RWPE2 (cell line): ENCODE results near the gene ZNF268.

Experiments used
- ATAC-seq: fragments of 200-7000 bp; cut with Tn5 transposase; 3 replicates; pipeline ENCODE4 v1.9.1; 2021; ENCODE audit warnings: low read depth
- DNase-seq: peaks from one replicate; pipeline ENCODE4 v3.0.0-alpha.2; 2020; ENCODE audit warnings: low spot score
- H3K27ac ChIP-seq: fragments of 450-650 bp; 2 replicates; pipeline ENCODE4 v1.5.1; 2017; ENCODE audit warnings: mild to moderate bottlenecking; ENCODE audit not compliant: poor library complexity, severe bottlenecking
- H3K27me3 ChIP-seq: fragments of 250-450 bp; sonication (Bioruptor Pico); 2 replicates; pipeline ENCODE4 v1.5.1; 2021; ENCODE audit warnings: mild to moderate bottlenecking, moderate library complexity; ENCODE audit not compliant: insufficient read depth, poor library complexity, severe bottlenecking
- H3K36me3 ChIP-seq: fragments of 250-450 bp; sonication (Bioruptor Pico); 2 replicates; pipeline ENCODE4 v1.5.1; 2020; ENCODE audit warnings: low read depth, mild to moderate bottlenecking, moderate library complexity
- H3K4me1 ChIP-seq: fragments of 250-450 bp; sonication (Bioruptor Pico); 2 replicates; pipeline ENCODE4 v1.5.1; 2021; ENCODE audit warnings: mild to moderate bottlenecking, moderate library complexity; ENCODE audit not compliant: insufficient read depth, poor library complexity, severe bottlenecking
- H3K4me3 ChIP-seq: fragments of 250-450 bp; sonication (Bioruptor Pico); 2 replicates; pipeline ENCODE4 v1.5.1; 2021; ENCODE audit warnings: mild to moderate bottlenecking, moderate library complexity; ENCODE audit not compliant: severe bottlenecking
- H3K9me3 ChIP-seq: fragments of 250-450 bp; sonication (Bioruptor Pico); 2 replicates; pipeline ENCODE4 v1.5.1; 2021; ENCODE audit warnings: mild to moderate bottlenecking, moderate library complexity; ENCODE audit not compliant: severe bottlenecking
- CTCF ChIP-seq: fragments of 450-650 bp; IDR thresholded peaks from one replicate; pipeline ENCODE4 v1.5.1; 2017; ENCODE audit warnings: mild to moderate bottlenecking, moderate library complexity; ENCODE audit not compliant: poor library complexity, severe bottlenecking

The ZNF268 gene

DNA sequence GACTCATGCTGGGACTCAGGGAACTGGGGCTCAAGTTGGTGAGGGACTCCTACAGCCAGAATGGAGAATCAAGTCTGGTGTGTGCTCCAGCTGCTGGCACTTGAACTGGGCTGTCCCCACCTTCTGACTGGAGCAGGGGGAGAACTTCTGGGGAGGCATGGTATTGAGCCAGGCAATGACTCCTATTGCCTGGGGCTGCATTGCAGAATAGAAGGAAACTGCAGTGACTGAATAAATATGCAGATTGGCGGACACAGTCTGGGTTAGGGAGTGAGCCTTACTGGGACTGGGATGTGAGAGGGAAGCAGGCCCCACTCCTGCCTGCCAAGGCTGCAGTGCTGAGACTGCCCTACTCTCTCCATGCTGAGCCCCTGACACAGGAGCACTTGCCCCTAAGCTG lies 8.8 kb upstream of the ZNF268 start:
- Histone ChIP-seq H3K27ac (no peak overlapping the region), H3K4me3 (no peak overlapping the region), H3K27me3 (no peaks in the 10 kb centered on the region), H3K36me3 (no peaks in the 10 kb centered on the region), H3K4me1 (no peaks in the 10 kb centered on the region), H3K9me3 (peaks cover 16% of the 10 kb centered on the region)
- DNase-seq = no peak
- no peak for TF ChIP-seq CTCF
- no peak for ATAC-seq

DNA sequence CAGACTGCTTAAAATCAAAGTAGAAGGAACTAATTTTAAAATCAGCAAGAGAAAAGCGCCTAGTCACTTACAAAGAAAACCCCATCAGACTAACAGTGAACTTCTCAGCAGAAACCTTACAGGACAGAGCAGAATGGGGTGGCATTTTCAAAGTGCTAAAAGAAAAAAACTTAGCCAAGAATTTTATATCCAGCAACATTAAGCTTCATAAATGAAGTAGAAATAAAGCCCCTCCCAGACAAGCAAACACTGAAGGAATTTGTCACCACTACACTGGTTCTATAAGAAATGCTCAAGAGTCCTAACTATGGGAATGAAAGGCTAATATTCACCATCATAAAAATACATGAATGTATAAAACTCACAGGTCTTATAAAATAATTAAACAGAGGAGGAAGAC lies 6.4 kb upstream of the ZNF268 start:
- Histone ChIP-seq H3K9me3 (peaks cover 16% of the 10 kb centered on the region), H3K4me1 (no peaks in the 10 kb centered on the region), H3K4me3 (no peak overlapping the region), H3K27ac (no peak overlapping the region), H3K36me3 (no peaks in the 10 kb centered on the region), H3K27me3 (no peaks in the 10 kb centered on the region)
- no peak for ATAC-seq
- TF ChIP-seq CTCF = no peak
- no peak for DNase-seq

- Histone ChIP-seq H3K27me3 (no peaks in the 10 kb centered on the region), H3K4me1 (no peaks in the 10 kb centered on the region), H3K4me3 (no peak overlapping the region), H3K27ac (no peak overlapping the region), H3K36me3 (peaks cover 35% of the 10 kb centered on the region), H3K9me3 (peaks cover 15% of the 10 kb centered on the region)
- ATAC-seq (no peak), DNase-seq (no peak)
- no peak for TF ChIP-seq CTCF
Observed at GRCh38 chr12:133180669-133181068, 626 bp upstream of the ZNF268 start.

DNA sequence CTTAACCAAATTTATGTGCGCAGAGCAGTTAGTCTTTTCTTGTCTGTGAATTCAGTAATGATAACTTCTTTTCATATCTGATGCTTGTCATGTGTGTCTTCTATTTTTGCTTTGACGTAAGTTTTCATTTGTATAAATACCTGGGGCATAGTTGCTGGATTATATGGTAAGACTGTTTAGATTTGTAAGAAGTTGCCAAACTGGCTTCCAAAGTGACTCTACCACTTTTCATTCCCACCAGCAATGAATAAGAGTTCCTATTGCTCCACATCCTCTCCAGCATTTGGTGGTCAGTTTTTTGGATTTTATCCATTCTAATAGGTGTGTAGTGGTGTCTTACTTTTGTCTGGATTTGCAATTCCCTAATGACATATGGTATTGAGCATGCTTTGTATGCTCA lies 8.9 kb downstream of the ZNF268 start:
- H3K9me3 ChIP-seq = peaks cover 22% of the 10 kb centered on the region
- H3K4me3 ChIP-seq = no peak overlapping the region
- H3K27ac ChIP-seq = no peak overlapping the region
- H3K27me3 ChIP-seq = no peaks in the 10 kb centered on the region
- peaks cover 100% of the 10 kb centered on the region for H3K36me3 ChIP-seq
- DNase-seq (no peak), ATAC-seq (no peak)
- no peaks in the 10 kb centered on the region for H3K4me1 ChIP-seq
- TF ChIP-seq CTCF = no peak

DNA sequence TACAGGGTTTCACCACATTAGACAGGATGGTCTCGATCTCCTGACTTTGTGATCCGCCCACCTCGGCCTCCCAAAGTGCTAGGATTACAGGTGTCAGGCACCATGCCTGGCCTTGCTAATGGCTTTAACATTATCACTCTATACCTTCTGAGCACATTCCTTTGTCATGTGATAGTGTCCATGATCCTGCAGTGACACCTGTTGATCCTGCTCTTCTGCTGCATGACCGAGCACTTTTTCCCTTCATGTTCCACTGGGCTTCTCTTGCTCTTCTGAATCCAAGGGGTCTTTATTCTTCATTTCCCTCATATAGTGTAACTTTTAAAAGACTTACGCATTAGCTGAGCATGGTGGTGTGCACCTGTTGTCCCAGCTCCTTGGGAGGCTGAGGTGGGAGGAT lies 11.6 kb downstream of the ZNF268 start:
- no peak overlapping the region for H3K27ac ChIP-seq
- TF ChIP-seq CTCF = no peak
- H3K36me3 ChIP-seq = peaks cover 84% of the 10 kb centered on the region
- DNase-seq (no peak), ATAC-seq (no peak)
- peaks cover 21% of the 10 kb centered on the region for H3K9me3 ChIP-seq
- no peaks in the 10 kb centered on the region for H3K27me3 ChIP-seq
- no peaks in the 10 kb centered on the region for H3K4me1 ChIP-seq
- no peak overlapping the region for H3K4me3 ChIP-seq
